Activated naive CD8-positive, alpha-beta T cell treated with anti-CD3 and anti-CD28 coated beads, Interleukin-2, amount 50 U/mL, for 24 hours (primary cell): ENCODE data around the gene CCND2.

Experiments used
- ATAC-seq: fragments of 150-1000 bp; cut with Tn5 transposase; one replicate; pipeline ENCODE4 v1.10.0; 2021
- DNase-seq: peaks from one replicate; pipeline ENCODE4 v3.0.0; 2021
- H3K27ac Mint-ChIP-seq: one replicate; pipeline ENCODE4 v1.8.0; 2021; ENCODE audit warnings: mild to moderate bottlenecking, mixed read lengths
- H3K27me3 Mint-ChIP-seq: one replicate; pipeline ENCODE4 v1.8.0; 2021; ENCODE audit warnings: mixed read lengths
- H3K36me3 Mint-ChIP-seq: one replicate; pipeline ENCODE4 v1.8.0; 2021; ENCODE audit warnings: low read depth, mixed read lengths
- H3K4me1 Mint-ChIP-seq: one replicate; pipeline ENCODE4 v1.8.0; 2021; ENCODE audit warnings: mixed read lengths
- H3K4me3 Mint-ChIP-seq: one replicate; pipeline ENCODE4 v1.8.0; 2021; ENCODE audit warnings: mild to moderate bottlenecking, moderate library complexity, mixed read lengths
- H3K9me3 Mint-ChIP-seq: one replicate; pipeline ENCODE4 v1.8.0; 2021; ENCODE audit warnings: mixed read lengths

Gene CCND2

DNA sequence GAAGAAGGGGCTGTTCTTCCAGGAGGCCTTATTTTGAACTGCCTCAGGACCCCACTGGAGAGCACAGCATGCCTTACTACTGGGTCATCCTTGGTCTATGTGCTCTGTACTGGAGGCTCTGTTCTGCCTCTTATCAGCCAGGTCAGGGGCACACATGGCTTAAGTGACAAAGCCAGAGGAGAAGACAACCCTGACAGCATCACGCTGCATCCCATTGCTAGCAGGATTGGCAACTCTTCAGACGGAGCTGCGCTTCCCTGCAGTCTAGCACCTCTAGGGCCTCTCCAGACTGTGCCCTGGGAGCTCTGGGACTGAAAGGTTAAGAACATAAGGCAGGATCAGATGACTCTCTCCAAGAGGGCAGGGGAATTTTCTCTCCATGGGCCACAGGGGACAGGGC is 30.2 kb downstream of the CCND2 start:
- Mint-ChIP-seq H3K36me3 (peaks cover 75% of the 10 kb centered on the region), H3K27ac (peak overlapping the region; percentile 58), H3K27me3 (no peaks in the 10 kb centered on the region), H3K4me1 (peaks cover 8% of the 10 kb centered on the region), H3K4me3 (no peak overlapping the region), H3K9me3 (no peaks in the 10 kb centered on the region)
- ATAC-seq: no peak
- DNase-seq: no peak

- peak; percentile 26 for ATAC-seq
- H3K4me1 Mint-ChIP-seq: peaks cover 5% of the 10 kb centered on the region
- no peaks in the 10 kb centered on the region for H3K9me3 Mint-ChIP-seq
- H3K4me3 Mint-ChIP-seq: no peak overlapping the region
- DNase-seq: no peak
- H3K27me3 Mint-ChIP-seq: no peaks in the 10 kb centered on the region
- no peak overlapping the region for H3K27ac Mint-ChIP-seq
- peaks cover 39% of the 10 kb centered on the region for H3K36me3 Mint-ChIP-seq
Observed at GRCh38 chr12:4307593-4308333, 34.2 kb downstream of the CCND2 start.

DNA sequence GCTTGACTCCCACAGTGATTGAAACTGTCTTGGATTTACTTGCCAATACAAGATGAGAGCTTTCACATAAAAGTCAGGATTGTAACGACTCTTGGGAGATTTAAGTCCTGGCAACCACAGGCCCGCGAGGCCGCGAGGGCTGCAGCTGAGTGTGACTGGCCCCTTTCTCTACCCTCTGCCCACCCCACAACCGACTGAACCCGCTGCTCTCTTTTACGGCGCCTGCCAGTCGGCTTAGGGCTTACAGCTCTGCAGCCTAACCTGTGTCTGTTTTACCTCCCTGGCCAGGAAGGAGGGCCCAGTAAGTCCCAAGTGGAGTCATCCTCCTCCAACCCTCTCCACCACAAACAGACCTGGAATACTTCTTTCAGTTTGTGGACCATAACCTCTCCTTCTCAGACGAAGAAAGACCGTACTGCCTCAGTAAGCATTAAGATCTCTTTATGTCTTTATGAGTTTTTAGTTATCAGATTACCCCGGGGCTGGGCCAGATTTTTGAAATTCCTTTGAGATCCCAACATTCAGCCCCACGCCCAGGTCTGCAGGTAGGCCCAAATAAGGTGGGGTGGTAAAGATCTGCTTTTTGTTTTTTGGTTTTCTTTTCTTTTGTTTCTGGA is 34.9 kb downstream of the CCND2 start:
- Mint-ChIP-seq H3K27ac (no peak overlapping the region), H3K4me3 (no peak overlapping the region), H3K4me1 (peaks cover 3% of the 10 kb centered on the region), H3K9me3 (no peaks in the 10 kb centered on the region), H3K27me3 (no peaks in the 10 kb centered on the region), H3K36me3 (peaks cover 33% of the 10 kb centered on the region)
- ATAC-seq (no peak), DNase-seq (no peak)

DNA sequence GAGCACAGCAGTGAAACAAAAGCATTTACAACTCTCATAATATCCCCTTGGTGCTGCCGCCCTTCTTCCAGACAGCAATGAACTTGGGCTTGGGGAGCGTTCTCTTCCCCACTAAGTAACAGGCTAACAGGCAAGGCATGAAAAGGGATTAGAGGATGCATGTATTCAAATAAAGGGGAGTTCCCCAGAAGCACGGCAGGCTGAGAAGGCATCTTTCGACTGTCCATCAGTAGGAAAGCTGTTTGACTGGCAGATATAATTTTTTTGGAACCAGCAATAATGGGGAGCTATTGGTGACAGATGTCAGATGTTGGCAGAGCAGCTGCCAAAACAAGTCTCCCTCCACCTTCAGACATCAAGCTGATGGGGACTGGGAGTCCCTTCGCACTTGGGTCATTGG is 38.2 kb downstream of the CCND2 start:
- no peak for DNase-seq
- Mint-ChIP-seq H3K36me3 (peaks cover 13% of the 10 kb centered on the region), H3K4me1 (no peaks in the 10 kb centered on the region), H3K4me3 (no peak overlapping the region), H3K27me3 (no peaks in the 10 kb centered on the region), H3K9me3 (no peaks in the 10 kb centered on the region), H3K27ac (no peak overlapping the region)
- ATAC-seq: no peak

GRCh38 chr12:4312251-4312650 is 38.7 kb downstream of the CCND2 start:
- H3K4me1 Mint-ChIP-seq: no peaks in the 10 kb centered on the region
- ATAC-seq (no peak), DNase-seq (no peak)
- peaks cover 9% of the 10 kb centered on the region for H3K36me3 Mint-ChIP-seq
- no peak overlapping the region for H3K4me3 Mint-ChIP-seq
- H3K27me3 Mint-ChIP-seq: no peaks in the 10 kb centered on the region
- H3K27ac Mint-ChIP-seq: no peak overlapping the region
- no peaks in the 10 kb centered on the region for H3K9me3 Mint-ChIP-seq

DNA sequence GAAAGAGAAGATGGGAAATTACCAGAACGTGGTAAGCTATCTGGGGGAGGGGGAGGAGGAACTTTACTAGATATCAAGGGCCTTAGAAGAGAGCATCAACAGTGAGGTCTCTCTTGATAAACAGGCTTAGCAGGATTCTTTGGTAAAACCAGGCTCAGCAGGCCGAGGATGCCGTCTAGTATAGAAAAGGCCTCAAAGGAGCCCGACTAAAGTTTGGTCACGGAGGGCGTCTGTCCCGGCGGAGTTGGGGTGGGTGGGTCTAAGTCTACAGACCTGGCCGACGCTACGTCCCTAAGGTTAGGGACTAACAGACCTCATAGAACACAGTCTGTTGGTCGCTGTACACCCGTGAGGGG is 46.9 kb downstream of the CCND2 start:
- no peaks in the 10 kb centered on the region for H3K9me3 Mint-ChIP-seq
- peaks cover 36% of the 10 kb centered on the region for H3K4me1 Mint-ChIP-seq
- DNase-seq (no peak), ATAC-seq (peak; percentile 55)
- peak overlapping the region; percentile 94 for H3K4me3 Mint-ChIP-seq
- H3K27me3 Mint-ChIP-seq: no peaks in the 10 kb centered on the region
- H3K27ac Mint-ChIP-seq: peak overlapping the region; percentile 86
- peaks cover 9% of the 10 kb centered on the region for H3K36me3 Mint-ChIP-seq

DNA sequence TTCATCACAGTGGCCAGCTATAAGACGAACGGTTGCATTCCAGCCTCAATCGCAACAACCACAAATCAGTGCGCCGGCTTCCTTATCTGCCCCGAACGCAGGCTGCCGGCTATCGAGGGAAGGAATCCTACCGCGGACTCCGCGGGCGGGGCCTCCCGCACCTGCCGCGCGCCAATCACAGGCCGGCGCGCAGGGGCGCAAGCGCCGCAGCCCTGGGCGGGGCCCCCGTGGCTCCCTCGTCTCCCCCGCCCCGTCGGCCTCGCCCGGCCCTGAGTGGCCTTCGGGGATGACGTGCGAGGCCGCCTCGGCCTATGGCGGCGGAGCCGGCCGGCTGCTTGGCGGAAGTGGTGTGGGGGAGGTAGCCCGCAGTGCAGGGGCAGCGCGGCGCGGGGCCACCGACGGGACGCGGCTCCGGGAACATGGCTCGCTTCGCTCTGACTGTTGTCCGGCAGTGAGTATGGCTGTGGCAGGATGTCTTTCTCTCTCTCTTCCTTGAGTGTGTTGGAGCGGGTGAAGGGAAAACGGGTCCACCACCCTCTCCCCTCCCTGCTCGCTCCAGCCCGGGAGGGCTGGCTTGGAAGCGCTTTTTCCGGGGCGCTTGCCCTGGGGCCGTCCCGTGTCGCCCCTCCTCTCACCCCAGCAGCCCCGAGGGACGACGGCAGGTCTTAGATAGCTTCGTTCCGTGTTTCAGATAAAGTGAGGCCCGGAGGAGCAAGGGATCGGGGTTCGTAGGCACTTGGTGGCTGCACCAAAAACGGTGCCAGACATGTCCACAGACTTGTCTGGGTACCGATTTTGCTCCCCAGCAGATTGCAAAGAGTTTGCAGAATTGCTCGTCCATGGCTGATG is 47.5 kb downstream of the CCND2 start, which contains the start of gene TIGAR:
Gene TIGAR, plus strand, starts transcription at position 361 of the 849 bp plus-strand sequence. Its CDS starts 59 bp downstream, at position 420.
- peaks cover 9% of the 10 kb centered on the region for H3K36me3 Mint-ChIP-seq
- ATAC-seq (peak; percentile 99), DNase-seq (peak; percentile 93)
- H3K4me1 Mint-ChIP-seq: peaks cover 38% of the 10 kb centered on the region
- no peaks in the 10 kb centered on the region for H3K27me3 Mint-ChIP-seq
- peak within 1 kb of the TSS; percentile 86 for H3K27ac Mint-ChIP-seq
- peak within 1 kb of the TSS; percentile 94 for H3K4me3 Mint-ChIP-seq
- no peaks in the 10 kb centered on the region for H3K9me3 Mint-ChIP-seq

- Mint-ChIP-seq H3K4me3 (peak overlapping the region; percentile 94), H3K27me3 (no peaks in the 10 kb centered on the region), H3K4me1 (peaks cover 38% of the 10 kb centered on the region), H3K27ac (no peak overlapping the region), H3K9me3 (no peaks in the 10 kb centered on the region), H3K36me3 (peaks cover 12% of the 10 kb centered on the region)
- ATAC-seq (no peak), DNase-seq (no peak)
Observed at GRCh38 chr12:4322726-4323125, 49.2 kb downstream of the CCND2 start.
